Vagina (tissue), 2 donors: ENCODE results near the gene AURKA.

Source experiments
- CTCF ChIP-seq, 3 experiments: fragments of 450-650 bp in 2 of 3; fragments of 200-600 bp in 1 of 3; sonication (generic) in 1 of 3; IDR thresholded peaks; one replicate each; pipeline ENCODE4 v1.5.1; 2017 to 2019; ENCODE audit warnings: antibody characterized with exemption in 3 of 3, mild to moderate bottlenecking in 2 of 3, moderate library complexity in 2 of 3
- POLR2A ChIP-seq, 2 donors: fragments of 450-650 bp; IDR thresholded peaks; one replicate each; pipeline ENCODE4 v1.6.1; 2017; ENCODE audit warnings: antibody characterized with exemption in 2 of 2, mild to moderate bottlenecking in 2 of 2, moderate library complexity in 2 of 2

- TF ChIP-seq CTCF (IDR thresholded peaks at IDR 0.05) (no peak), POLR2A (IDR thresholded peaks at IDR 0.05) (no peak)
These were observed 6.9 kb downstream of the AURKA start for GRCh38 chr20:56385130-56385529.
